GM19035 (cell line): Measurements from ENCODE around the gene ACP5.
"Not testable (repeated sequence)": the region's sequence is repeated elsewhere in the genome, so short reads cannot be mapped to it uniquely, and the experiment has no call there.

Source experiments
- ATAC-seq: cut with Tn5 transposase; IDR thresholded peaks from one replicate; pipeline ENCODE4 v1.9.1; 2021; ENCODE audit not compliant: unreplicated experiment

ACP5 gene

DNA sequence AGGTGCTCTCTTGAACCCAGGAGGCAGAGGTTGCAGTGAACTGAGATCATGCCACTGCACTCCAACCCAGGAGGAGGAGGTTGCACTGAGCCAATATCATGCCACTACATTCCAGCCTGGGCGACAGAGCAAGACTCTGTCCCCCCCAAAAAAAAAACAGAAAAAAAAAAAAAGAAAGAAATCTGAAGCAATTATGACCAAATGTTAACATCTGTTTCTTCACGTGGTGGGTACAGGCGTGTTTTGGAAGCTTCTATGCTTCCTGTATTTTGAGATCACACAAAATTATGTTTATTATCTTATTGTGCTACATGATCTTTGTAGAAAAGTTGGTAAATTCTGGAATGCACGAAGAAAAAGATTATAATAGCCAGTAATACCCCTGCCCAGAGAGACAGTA, 2.7 kb upstream of the ACP5 start:
- ATAC-seq = no peak

DNA sequence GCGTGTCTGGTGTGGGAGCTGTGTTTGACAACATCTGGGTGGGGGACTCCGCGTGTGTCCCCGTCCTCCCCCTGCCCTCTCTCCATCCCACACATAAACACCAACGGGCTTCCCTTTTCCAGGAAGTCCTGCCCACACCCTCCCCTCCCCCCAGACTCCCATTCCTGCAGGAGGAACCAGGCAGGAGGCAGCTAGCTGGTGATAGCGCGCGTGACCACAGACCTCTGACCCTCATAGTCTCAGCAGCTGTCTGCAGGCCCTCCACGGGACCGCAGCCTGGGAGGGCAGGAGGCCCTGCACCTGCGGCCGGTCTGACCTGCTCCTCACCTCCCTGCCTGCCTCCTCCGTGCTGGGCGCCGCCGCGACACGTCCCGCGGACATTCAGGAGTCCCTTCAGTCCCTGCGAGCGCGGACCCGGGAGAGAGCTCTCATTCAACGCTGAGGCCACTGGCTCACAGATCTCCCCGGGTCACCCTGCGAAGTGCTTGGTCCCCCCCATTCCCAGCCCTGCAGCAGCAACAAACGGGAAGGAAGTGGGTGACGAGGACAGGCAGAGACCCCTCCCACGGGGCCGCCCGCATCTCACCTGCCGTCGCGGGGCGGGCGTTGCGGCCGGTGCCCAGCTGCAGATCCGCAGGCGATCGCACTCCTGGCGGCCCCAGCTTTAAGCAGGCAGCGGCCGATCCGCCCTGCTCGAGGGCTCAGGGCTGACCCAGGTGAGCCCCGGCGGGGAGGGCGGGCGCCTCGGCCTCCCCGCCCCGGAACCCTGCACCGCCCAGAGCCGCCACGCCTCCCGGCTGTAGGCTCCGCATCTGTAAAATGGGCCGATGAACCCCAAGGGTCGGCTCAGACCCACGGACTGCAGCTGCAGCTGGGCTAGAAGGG, 1.1 kb upstream of the ACP5 start:
- no peak for ATAC-seq

- ATAC-seq = no peak
Observed at GRCh38 chr19:11576227-11576626, 1.2 kb downstream of the ACP5 start.

DNA sequence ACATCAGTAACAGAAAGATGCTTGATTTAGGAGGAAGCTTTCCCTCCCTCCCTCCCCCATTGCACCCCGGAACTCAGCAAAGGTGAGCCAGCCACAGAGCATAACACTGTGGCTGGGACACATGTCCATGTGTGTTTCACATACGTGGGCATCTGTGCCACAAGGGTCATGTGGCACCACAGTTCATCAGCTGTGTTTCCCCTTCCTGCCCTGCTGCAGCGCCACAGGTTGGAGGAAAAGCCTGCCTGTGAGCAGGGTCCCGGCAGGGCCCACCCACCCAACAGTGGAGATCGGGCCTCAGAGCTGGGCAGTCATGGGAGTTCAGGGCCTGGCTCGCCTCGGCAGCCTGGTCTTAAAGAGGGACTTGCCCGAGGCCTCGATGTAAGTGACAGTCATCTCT, 2.8 kb downstream of the ACP5 start:
- ATAC-seq = no peak

DNA sequence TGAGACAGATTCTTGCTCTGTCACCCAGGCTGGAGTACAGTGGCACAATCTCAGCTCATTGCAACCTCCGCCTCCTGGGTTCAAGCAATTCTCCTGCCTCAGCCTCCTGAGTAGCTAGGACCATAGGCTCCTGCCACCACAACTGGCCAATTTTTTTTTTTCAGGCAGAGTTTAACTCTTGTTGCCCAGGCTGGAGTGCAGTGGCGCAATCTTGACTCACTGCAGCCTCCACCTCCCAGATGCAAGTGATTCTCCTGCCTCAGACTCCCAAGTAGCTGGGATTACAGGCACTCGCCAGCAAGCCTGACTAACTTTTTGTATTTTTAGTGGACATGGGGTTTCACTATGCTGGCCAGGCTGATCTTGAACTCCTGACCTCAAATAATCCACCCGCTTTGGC, 3.7 kb downstream of the ACP5 start:
- not testable (repeated sequence) for ATAC-seq

DNA sequence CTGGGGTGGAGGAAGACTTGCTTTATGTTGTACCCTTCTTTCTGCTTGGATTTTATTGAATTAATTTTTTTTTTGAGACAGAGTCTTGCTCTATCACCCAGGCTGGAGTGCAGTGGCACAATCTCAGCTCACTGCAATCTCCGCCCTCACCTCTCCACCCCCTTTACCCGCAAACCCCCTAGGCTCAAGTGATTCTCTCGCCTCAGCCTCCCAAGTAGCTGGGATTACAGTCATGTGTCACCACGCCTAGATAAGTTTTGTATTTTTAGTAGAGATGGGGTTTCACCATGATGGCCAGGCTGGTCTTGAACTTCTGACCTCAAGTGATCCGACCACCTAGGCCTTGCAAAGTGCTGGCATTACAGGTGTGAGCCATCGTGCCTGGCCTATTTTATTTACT, 4.1 kb downstream of the ACP5 start:
- ATAC-seq = not testable (repeated sequence)

DNA sequence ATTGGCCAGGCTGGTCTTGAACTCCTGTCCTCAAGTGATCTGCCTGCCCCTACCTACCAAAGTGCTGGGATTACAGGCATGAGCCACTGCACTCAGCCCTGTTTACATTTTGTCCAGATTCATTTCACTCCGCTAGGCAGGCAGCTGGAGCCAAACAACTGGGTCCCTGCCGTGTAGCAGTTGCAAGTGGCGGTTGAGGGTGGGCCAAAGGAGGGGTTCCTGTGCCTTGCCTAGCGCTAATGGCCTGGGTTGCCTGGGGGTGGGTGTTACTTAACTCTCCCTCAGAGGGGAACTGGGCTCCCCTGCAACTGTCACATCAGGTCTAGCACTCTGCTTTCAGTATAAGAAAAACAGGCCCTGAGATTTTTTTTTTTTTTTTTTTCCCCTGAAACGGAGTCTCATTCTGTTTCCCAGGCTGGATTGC, 7.4 kb downstream of the ACP5 start:
- no peak for ATAC-seq

DNA sequence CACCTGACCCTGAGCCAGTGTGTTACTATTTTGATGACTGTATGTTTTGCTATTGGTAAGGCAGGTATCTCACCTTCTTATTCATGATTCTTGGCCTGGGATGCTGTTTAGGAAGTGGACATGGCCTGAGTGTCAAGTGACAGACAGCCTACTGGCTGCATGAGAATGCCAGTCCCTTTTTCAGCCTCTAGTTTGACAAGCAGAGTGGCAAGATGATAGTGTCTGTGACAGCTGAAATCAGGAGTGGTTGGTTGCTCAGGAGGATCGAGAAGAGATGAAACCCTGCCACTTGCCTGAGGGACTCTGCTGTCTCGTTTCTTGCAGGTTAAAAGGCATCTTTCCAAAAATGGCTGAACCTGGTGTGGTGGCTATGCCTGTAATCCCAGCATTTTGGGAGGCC, 11.3 kb downstream of the ACP5 start:
- ATAC-seq = no peak

DNA sequence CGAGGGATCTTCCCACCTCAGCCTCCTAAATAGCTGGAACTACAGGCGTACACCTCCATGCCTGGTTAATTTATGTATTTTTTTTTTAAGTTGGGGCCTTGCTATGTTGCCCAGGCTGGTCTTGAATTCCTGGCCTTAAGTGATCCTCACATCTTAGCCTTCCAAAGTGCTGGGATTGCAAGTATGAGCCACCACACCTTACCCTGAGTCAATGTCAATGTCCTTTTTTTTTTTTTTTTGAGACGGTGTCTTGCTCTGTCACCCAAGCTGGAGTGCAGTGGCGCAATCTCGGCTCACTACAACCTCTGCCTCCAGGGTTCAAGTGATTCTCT, 11.8 kb downstream of the ACP5 start:
- not testable (repeated sequence) for ATAC-seq

DNA sequence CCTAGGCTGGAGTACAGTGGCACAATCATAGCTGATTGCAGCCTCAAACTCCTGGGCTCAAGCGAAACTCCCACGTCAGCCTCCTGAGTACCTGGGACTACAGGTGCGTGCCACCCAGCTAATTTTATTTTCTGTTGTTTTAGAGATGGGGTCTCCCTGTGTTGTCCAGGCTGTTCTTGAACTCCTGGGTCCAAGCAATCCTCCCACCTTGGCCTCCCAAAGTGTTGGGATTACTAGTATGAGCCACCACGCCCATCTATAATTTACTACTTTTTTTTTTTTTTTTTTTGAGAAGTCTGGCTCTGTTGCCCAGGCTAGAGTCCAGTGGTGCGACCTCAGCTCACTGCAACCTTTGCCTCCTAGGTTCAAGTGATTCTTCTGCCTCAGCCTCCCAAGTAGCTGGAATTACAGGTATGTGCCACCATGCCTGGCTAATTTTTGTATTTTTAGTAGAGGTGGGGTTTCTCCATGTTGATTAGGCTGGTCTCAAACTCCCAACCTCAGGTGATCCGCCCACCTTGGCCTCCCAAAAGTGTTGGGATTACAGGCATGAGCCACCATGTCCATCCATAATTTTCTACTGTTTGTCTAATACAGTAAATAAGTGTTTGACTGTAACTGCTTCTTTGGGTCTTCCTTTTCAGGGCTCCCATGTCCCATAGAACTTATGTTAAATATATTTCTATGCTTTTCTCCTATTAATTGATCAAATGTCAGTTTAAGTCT, 13.2 kb downstream of the ACP5 start:
- not testable (repeated sequence) for ATAC-seq

DNA sequence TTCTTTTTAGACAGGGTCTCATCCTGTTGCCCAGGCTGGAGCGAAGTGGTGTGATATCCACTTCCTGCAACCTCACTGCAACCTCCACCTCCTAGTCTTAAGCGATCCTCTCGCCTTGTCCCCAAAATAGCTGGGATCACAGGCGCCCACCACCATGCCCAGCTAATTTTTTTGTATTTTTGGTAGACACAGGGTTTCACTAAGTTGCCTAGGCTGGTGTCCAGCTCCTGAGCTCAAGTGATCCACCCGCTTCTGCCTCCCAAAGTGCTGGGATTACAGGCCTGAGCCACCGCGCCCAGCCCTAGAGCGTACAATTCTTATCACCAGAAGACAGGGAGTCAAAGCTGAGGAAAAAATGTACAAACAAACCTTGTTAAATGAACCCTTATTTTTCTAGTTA, 13.9 kb downstream of the ACP5 start:
- ATAC-seq = no peak

GRCh38 chr19:11560404-11561051, 16.9 kb downstream of the ACP5 start:
- peak; percentile 39 for ATAC-seq

- peak; percentile 84 for ATAC-seq
Observed at GRCh38 chr19:11558881-11559828, 18.3 kb downstream of the ACP5 start, which contains the start of gene ELOF1. Gene ELOF1 (minus strand): TSS chr19:11559230. CDS start chr19:11554347, 4,883 bp downstream.

DNA sequence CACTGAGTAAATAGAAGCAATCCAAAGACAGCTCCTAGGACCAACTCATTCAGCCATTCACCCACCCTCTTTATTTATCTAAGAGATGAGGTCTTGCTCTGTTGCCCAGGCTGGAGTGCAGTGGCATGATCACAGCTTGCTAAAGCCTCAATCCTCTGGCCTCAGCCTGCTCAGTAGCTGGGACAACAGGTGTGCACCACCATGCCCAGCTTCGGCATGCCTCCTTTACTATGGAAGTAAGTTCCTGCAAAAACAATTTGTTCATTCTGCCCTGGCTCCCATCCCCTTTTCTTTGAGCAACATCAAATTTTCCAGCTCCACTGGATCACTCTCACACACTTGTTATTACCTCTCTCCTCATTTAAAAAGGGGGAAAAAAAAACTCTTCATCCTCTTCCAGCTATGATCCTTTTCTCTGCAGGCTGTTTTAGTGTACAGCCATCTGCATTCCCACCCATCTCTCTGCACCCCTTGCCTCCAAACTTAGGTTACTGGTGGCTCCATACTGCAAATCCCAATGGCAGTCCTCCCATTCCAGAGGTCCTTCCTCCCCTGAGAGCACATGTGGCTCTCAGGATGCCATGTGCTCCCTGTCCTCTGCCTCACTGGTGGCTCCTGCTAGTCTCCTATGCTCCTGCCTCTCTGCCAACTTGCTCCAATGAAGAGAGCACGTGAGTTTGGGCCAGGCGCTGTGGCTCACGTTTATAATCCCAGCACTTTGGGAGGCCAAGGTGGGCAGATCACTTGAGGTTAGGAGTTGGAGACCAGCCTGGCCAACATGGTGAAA, 20.6 kb downstream of the ACP5 start:
- no peak for ATAC-seq

- ATAC-seq = no peak
Observed at GRCh38 chr19:11555246-11555645, 22.2 kb downstream of the ACP5 start.

DNA sequence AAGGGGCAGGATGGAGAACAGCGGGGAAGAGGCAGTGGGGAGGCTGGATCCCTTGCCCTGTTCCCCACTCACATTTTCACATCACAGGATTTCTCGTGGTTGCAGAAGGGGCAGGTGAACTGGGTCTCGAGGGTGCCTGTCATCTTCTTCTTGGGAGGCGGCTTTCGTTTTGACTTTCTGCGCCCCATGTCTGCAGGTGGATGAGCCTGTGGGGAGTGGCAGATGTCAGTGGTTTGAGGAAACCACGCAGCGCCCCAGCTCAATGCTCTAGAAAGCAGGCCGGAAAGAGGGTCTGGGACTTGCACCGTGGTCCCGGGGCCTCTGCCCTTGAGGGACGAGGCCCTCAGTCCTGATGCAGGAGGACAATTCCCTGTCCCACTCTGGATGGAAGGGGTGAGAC, 23.3 kb downstream of the ACP5 start:
- no peak for ATAC-seq

GRCh38 chr19:11552666-11553372, 24.6 kb downstream of the ACP5 start:
- no peak for ATAC-seq

GRCh38 chr19:11551603-11552235, 25.7 kb downstream of the ACP5 start:
- ATAC-seq = no peak

GRCh38 chr19:11550265-11550664, 27.2 kb downstream of the ACP5 start:
- ATAC-seq = no peak
